RWPE1 (cell line): ENCODE results near the gene PCLO.

Source experiments
- CTCF ChIA-PET: fragments of 350-600 bp; sonication (Branson Sonifier 250); formaldehyde crosslinking; extraction: SDS; loops from one replicate; lab custom pipeline; 2021; lab: Yijun Ruan, JAX
- POLR2A ChIA-PET: fragments of 400-600 bp; formaldehyde crosslinking; extraction: SDS; loops from one replicate; lab custom pipeline; 2020; ENCODE audit warnings: antibody characterized with exemption; ENCODE audit not compliant: low non-redundant PET; lab: Yijun Ruan, JAX
- DNase-seq: peaks from one replicate; pipeline ENCODE4 v3.0.0; 2012; ENCODE audit warnings: low spot score
- H3K27ac ChIP-seq: fragments of 450-650 bp; 2 replicates; pipeline ENCODE4 v1.5.1; 2017
- TF ChIP-seq, protein P1 (sequence below): fragments of 450-650 bp; conservative IDR thresholded peaks from 2 replicates; pipeline ENCODE4 v1.5.1; 2017; ENCODE audit warnings: low read depth, mild to moderate bottlenecking

Gene PCLO

DNA sequence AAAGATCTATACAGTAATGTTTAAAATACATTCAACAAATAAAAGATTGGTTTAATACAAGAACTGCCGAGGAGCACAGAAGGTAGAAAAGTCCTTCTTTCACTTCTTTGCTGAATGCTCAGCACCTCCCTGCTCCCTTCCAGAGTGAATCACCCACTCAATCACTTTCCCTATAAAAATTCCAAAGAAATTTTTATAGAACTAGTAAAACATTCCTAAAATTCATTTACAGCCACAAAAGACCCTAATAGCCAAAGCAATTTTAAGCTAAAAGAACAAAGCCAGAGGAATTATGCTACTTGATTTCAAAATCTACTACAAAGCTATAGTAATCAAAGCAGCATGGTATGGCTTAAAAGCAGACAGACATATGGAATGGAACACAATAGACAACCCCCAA lies 320.9 kb downstream of the PCLO start:
- ChIA-PET POLR2A (no interaction called here), CTCF (interaction anchor here (0.7 kb wide), 1 partner anchor 971 kb away, joined by 5 read pairs; no protein-coding TSS in a partner anchor)
- H3K27ac ChIP-seq, result no peak overlapping the region
- TF ChIP-seq, protein P1, sequence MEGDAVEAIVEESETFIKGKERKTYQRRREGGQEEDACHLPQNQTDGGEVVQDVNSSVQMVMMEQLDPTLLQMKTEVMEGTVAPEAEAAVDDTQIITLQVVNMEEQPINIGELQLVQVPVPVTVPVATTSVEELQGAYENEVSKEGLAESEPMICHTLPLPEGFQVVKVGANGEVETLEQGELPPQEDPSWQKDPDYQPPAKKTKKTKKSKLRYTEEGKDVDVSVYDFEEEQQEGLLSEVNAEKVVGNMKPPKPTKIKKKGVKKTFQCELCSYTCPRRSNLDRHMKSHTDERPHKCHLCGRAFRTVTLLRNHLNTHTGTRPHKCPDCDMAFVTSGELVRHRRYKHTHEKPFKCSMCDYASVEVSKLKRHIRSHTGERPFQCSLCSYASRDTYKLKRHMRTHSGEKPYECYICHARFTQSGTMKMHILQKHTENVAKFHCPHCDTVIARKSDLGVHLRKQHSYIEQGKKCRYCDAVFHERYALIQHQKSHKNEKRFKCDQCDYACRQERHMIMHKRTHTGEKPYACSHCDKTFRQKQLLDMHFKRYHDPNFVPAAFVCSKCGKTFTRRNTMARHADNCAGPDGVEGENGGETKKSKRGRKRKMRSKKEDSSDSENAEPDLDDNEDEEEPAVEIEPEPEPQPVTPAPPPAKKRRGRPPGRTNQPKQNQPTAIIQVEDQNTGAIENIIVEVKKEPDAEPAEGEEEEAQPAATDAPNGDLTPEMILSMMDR, result no peak
- no peak for DNase-seq

DNA sequence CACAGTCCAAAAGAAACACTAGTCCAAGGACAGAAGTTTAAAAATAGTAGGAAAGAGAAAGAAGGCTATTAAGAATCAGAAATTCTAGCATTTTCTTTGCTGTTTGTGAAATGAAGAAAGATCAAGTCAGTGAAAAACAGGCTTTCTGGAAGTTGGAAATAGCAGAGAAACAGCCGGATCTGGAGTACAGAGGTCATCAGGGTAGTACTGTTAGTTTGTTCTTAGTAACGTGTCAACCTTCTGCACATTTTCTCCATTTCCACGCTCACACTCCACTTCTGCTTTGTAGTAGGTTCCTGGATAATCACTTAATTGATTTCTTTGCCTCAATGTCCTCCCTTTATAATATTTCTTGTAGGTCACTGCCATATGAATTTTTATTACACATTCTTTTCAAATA lies 322.6 kb downstream of the PCLO start:
- ChIA-PET CTCF (no interaction called here), POLR2A (no interaction called here)
- TF ChIP-seq, protein P1, result no peak
- H3K27ac ChIP-seq, result no peak overlapping the region
- no peak for DNase-seq

DNA sequence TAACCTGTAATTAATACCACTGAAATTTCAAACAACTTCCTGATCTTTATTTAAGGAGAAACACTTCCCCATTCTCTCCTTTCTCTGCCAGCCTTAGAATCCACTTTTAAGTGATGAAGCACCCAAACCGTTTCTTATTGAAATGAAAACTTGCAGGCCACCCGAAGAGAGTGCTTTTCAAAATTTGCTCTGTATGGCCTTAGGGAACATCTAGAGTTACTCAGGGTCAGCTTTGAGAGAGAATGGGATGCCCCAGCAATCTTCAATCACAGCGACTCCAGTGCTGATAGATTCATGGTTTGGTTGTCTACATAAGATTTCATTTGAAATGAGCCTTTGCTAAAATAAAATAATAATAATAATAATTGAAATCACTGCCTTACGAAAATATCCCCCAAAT lies 323.1 kb downstream of the PCLO start:
- no peak for DNase-seq
- TF ChIP-seq, protein P1, result no peak

DNA sequence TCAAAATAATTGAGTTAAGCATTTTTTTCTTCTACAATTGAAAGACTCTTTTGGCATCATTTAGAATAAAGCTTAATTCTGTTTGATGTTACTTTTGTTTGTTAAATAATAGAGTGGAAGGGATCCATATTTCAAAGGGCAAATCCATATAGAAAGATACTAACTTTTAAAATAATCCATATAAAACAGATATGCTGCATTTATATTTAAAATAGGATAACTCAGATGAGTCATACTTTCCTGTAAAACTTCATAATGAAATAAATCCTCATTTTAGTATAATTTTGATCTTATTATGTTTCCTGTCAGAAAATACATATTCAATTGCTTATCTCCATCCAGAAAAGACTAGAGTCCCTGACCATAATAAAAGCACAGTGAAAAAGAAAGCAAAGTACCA lies 323.6 kb downstream of the PCLO start:
- TF ChIP-seq, protein P1, result no peak
- ChIA-PET POLR2A (no interaction called here), CTCF (no interaction called here)
- DNase-seq, result no peak
- no peak overlapping the region for H3K27ac ChIP-seq

More for the DNA sequence above, 323.1 kb downstream of the PCLO start:
- POLR2A ChIA-PET, result no interaction called here
- CTCF ChIA-PET, result no interaction called here
- H3K27ac ChIP-seq, result no peak overlapping the region

DNA sequence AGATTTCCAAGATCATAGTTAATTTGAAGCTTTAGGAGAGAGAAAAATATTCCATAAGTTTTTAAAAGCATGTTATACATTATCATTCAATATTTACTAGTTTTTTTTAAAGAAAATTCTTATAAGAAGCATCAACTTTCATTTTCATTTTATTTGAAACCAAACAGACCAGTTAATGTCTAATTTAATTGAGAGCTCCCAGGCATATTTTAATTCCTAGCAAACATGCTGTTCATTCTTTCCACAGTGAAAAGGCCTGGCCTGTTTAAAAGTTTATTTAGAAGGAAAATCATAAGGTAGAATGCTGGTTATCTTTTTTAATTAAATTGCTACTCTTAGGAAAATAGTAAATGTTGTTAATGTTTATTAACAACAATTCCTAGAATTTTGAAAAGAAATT lies 324.4 kb downstream of the PCLO start:
- no peak overlapping the region for H3K27ac ChIP-seq
- CTCF ChIA-PET, result no interaction called here
- POLR2A ChIA-PET, result no interaction called here
- DNase-seq, result no peak
- TF ChIP-seq, protein P1, result no peak

DNA sequence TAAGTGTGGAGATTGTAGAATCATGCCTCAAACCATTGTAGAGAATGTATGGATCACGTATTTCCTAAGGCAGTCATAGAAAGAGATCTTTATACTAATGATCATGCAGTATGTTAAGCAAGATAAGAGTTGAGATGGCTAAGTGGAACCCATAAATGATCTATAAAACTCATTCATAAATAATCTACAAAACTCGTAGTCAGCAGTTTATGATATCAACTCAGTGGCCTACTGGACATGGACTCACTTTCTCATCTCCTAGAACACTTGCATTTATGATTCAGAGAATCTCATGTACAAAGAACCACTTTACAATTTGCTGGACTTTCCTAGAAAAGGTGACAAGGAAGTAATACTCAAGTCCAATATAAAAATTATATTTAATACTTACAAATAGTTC lies 339.6 kb downstream of the PCLO start:
- no peak for DNase-seq
- TF ChIP-seq, protein P1, result no peak
- ChIA-PET POLR2A (no interaction called here), CTCF (no interaction called here)
- no peak overlapping the region for H3K27ac ChIP-seq
